Measurements from ENCODE around the gene NDFIP1. TPM values are rescaled to one million over a fixed set of nuclear protein-coding genes. Genes with fewer than 3 reads are reported as not detected.

The NDFIP1 gene
- total and polyA plus RNA-seq, 10 of the 15 experiments (the other 5 are each of a cell fraction or from before 2014, with no cell fraction given): 0.08 to 2.7 (median 0.92) TPM

DNA sequence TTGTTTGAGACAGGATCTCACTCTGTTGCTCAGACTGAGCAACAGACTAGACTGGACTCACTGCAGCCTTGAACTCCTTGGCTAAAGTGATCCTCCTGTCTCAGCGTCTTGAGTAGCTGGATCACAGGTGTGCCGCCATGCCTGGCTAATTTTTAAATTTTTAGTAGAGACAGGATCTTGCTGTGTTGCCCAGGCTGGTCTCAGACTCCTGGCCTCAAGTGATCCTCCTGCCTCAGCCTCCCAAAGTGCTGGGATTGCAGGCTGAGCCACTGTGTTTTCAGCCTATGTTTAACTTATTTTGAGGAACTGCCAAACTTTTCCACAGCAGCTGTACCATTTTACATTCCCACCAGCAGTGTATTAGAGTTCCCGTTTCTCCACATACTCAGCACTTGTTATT lies 16.8 kb downstream of the NDFIP1 start:
- no TSS peak for BruUV-seq (replicated peaks)

More for the DNA sequence above, 16.8 kb downstream of the NDFIP1 start:
- Histone ChIP-seq H3K27me3 (replicated peaks in 1 of 2; ENCODE audit: control insufficient read depth in 2 of 2, insufficient read depth in 2 of 2, low read length in 1 of 2) (peaks cover 0 to 3% of the 10 kb centered on the region in 2 experiments; a peak in 1 of 4 replicates), H3K4me2 (ENCODE audit: control insufficient read depth, insufficient read depth) (no peak overlapping the region), H3K4me3 (no peak overlapping the region), H3K9me3 (replicated peaks; ENCODE audit: control insufficient read depth, insufficient read depth, low read length) (no peaks in the 10 kb centered on the region; the same call in 1 of the 3 replicates), H4K20me1 (ENCODE audit: control insufficient read depth, insufficient read depth) (no peaks in the 10 kb centered on the region; the same call in 1 of the 2 replicates), H3K27ac (ENCODE audit: control insufficient read depth, insufficient read depth) (no peak overlapping the region), H3K9ac (ENCODE audit: control insufficient read depth, insufficient read depth, low read length) (no peak overlapping the region), H3K79me2 (ENCODE audit: control insufficient read depth, insufficient read depth, low read length) (no peaks in the 10 kb centered on the region), H3K36me3 (ENCODE audit: control insufficient read depth in 2 of 2, insufficient read depth in 2 of 2, low read length in 1 of 2) (no peaks in the 10 kb centered on the region), H2AFZ (ENCODE audit: control insufficient read depth, low read depth, low read length) (no peak overlapping the region), H3K4me1 (ENCODE audit: control insufficient read depth, insufficient read depth, low read length) (no peaks in the 10 kb centered on the region)
- FAIRE-seq (no peak), ATAC-seq (no peak), DNase-seq (ENCODE audit: low read depth, low spot score) (no peak)
- RAD21 ChIA-PET (ENCODE audit: unreplicated experiment): no interaction called here
- 83% methylated on average over 3 of the region's 3 CpGs for WGBS (ENCODE audit: insufficient coverage, insufficient replicate concordance, low lambda C conversion rate, missing lambda C conversion rate)
- POLR2A ChIA-PET: no interaction called here
- no peak for TF ChIP-seq CHD2 (IDR thresholded peaks at IDR 0.05; ENCODE audit: borderline replicate concordance, low read depth, low read length)
- no peak for TF ChIP-seq RUNX3 (IDR thresholded peaks at IDR 0.05; ENCODE audit: low read length)
- TF ChIP-seq, protein P1, sequence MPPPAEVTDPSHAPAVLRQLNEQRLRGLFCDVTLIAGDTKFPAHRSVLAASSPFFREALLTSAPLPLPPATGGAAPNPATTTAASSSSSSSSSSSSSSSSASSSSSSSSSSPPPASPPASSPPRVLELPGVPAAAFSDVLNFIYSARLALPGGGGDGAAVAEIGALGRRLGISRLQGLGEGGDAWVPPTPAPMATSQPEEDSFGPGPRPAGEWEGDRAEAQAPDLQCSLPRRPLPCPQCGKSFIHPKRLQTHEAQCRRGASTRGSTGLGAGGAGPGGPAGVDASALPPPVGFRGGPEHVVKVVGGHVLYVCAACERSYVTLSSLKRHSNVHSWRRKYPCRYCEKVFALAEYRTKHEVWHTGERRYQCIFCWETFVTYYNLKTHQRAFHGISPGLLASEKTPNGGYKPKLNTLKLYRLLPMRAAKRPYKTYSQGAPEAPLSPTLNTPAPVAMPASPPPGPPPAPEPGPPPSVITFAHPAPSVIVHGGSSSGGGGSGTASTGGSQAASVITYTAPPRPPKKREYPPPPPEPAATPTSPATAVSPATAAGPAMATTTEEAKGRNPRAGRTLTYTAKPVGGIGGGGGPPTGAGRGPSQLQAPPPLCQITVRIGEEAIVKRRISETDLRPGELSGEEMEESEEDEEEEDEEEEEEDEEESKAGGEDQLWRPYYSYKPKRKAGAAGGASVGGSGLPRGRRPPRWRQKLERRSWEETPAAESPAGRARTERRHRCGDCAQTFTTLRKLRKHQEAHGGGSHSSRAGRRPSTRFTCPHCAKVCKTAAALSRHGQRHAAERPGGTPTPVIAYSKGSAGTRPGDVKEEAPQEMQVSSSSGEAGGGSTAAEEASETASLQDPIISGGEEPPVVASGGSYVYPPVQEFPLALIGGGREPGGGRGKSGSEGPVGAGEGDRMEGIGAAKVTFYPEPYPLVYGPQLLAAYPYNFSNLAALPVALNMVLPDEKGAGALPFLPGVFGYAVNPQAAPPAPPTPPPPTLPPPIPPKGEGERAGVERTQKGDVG (CRISPR knock-in tag; IDR thresholded peaks at IDR 0.05): no peak
- no peak for TF ChIP-seq MEF2A (IDR thresholded peaks at IDR 0.05; ENCODE audit: insufficient read depth, low read depth, low read length)
- TF ChIP-seq SREBF2 (IDR thresholded peaks at IDR 0.05; ENCODE audit: low read length): no peak
- TF ChIP-seq SUZ12 (IDR thresholded peaks at IDR 0.05; ENCODE audit: unreplicated experiment): no peak
- no peak for TF ChIP-seq ZNF207 (IDR thresholded peaks at IDR 0.05; ENCODE audit: borderline replicate concordance)
- TF ChIP-seq CEBPB (IDR thresholded peaks at IDR 0.05; ENCODE audit: borderline replicate concordance in 1 of 2, low read depth in 2 of 2, low read length in 2 of 2): no peak
- TF ChIP-seq TCF3 (IDR thresholded peaks at IDR 0.05; ENCODE audit: borderline replicate concordance, insufficient read depth, low read depth, low read length): no peak
- TF ChIP-seq, protein P2, sequence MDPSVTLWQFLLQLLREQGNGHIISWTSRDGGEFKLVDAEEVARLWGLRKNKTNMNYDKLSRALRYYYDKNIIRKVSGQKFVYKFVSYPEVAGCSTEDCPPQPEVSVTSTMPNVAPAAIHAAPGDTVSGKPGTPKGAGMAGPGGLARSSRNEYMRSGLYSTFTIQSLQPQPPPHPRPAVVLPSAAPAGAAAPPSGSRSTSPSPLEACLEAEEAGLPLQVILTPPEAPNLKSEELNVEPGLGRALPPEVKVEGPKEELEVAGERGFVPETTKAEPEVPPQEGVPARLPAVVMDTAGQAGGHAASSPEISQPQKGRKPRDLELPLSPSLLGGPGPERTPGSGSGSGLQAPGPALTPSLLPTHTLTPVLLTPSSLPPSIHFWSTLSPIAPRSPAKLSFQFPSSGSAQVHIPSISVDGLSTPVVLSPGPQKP (IDR thresholded peaks at IDR 0.05; ENCODE audit: low read depth, low read length): no peak
- no peak for TF ChIP-seq GABPA (IDR thresholded peaks at IDR 0.05; ENCODE audit: low read depth)
- TF ChIP-seq CBX5 (IDR thresholded peaks at IDR 0.05; ENCODE audit: low read depth): no peak
- intact Hi-C loops (cut with micrococcal nuclease; ENCODE audit: unreplicated experiment): no loop called here
- in situ Hi-C loops (cut with MboI): no loop called here
- SMC1A ChIA-PET (ENCODE audit: uncharacterized antibody, unreplicated experiment): no interaction called here
- CTCF ChIA-PET: interaction anchor here (1.0 kb wide), 1 partner anchor 134 kb away, joined by 3 read pairs; no protein-coding TSS in a partner anchor

Data from GM12878 (cell line).